AG20443 (cell line): ENCODE data around the gene FAM90A1.
"Not testable (repeated sequence)": the region's sequence is repeated elsewhere in the genome, so short reads cannot be mapped to it uniquely, and the experiment has no call there.

Experiments
- DNase-seq: peaks from one replicate; pipeline ENCODE4 v3.0.0; 2012; ENCODE audit warnings: low spot score, mixed read lengths

FAM90A1 gene

DNA sequence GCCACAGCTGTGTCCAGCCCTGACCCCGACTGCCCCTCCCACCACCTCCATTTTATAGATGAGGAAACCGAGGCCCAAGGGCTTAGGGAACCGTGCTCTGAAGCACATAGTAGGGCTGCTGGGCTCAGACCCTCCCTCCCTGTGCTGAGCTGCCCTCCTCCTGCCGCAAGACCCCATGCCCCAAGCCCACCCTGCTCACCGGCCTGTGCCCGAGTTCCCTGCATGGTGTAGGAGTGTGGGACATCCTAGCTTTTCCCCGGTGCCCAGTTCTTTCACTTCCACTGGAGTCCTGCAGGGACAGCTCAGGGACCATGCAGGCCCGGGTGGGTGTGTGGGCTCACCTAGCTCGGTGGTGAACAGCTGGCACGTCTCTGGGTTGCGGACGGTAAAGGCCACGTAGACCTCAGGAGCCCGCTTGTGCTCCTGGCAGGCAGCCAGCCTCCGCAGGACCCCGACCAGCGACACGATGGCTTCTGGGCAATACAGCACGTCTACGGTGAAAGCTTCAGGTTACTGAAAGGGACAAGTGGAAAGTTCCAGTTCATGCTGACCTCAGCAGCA lies 6.6 kb upstream of the FAM90A1 start:
- not testable (repeated sequence) for DNase-seq

DNA sequence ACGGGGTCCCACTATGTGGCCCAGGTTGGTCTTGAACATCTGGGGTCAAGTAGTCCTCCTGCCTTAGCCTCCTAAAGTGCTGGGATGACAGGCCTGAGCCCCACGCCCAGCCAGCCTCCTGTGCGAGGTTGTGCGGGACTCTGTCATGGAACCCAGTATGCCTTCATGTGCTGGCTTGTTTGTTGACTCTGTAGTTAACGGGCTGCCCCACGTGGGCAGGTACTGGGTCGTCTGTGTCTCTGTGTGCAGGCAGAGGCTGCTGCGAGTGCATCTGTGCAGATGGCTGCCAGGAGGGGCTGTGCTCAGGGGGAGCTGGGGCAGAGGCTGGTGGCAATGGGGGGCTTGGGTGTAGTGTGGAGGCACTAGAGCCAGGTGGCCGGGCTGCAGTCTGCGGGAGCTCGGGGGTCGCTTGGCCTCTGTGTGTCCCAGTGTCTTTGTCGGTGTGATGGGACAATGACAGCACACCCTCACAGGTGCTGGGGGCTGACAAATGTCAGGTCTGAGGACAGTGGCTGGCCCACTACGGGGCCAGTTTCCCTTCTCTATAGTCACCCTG lies 6.0 kb upstream of the FAM90A1 start:
- DNase-seq = not testable (repeated sequence)

DNA sequence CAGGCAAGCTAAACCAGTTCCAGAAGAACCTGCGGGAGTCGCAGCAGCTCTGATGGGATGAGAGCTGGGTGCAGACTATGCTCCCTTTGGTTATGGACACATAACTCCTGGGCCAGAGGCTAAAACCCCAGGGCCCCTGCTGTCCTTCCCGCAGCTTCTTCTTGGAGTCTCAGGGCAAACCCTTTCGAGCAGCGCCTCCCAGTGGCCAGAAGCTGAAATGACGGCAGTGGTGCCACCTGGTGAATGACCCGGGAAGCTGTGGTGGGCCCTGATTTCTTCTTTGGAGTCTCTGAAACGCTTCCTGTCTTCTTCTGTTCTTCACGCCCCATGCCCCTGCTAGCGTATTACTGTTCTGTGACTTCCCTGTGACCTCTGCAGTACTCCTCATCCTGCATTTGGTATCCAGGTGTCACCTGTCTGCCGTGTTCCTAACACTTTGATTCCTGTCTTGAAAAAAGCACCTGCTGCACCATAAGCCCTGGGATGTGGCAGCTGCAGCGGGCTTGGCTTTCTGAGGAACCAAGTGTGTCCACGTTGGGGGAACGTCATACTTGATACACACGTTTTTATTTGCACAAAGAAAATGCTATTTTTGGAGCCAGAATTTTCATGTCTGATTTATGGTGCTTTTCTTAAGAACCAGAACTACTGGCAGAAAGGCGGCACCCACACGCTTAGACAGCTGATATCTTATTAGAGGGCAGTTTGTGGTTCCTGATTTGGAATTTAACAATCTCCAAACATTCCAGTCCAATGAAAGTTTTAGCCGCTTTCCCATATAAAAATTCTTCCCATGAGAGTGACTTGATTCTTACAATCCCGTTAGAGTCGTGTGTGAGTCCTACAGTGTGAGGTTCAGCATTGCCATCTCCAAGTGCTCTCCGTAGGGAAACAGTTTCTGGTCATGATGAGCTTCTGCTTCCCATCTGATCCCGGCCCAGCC lies 4.5 kb upstream of the FAM90A1 start:
- DNase-seq = peak; percentile 59

DNA sequence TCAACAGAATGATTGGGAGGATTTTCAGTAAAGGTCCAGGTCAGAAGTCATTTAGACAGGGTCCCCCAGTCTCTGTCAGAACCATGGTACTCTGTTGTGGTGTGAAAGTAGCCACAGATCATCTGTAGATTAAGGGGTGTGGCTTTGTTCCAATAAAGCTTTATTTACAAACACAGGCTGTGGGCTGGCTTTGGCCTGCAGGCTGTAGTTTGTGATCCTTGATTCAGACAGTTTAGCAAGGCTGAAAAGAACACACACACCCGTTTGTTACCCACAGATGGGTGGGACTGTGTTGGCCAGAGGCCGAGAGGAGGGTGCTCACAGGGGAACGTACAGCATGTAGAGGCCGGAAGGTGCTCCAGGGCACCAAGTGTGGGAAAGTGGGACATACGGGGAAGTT lies 3.6 kb upstream of the FAM90A1 start:
- not testable (repeated sequence) for DNase-seq

DNA sequence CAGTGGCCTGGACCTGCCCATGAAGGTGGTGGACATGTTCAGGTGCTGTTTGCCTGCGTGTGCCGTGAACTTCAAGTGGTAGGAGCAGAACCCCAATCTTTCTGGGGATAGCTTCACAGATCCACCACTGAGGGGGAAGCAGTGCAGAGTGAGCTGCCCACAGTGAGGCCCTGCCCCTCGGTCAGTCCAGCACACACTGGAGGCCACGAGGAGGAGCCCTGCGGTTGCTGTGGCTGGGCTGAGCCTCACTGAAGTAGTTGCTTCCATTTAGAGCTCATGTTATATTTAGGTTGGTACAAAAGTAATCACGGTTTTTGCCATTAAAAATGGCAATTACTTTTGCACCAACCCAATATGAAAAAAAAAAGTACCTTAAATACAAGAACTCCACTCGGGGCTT lies 2.1 kb upstream of the FAM90A1 start:
- DNase-seq = not testable (repeated sequence)

DNA sequence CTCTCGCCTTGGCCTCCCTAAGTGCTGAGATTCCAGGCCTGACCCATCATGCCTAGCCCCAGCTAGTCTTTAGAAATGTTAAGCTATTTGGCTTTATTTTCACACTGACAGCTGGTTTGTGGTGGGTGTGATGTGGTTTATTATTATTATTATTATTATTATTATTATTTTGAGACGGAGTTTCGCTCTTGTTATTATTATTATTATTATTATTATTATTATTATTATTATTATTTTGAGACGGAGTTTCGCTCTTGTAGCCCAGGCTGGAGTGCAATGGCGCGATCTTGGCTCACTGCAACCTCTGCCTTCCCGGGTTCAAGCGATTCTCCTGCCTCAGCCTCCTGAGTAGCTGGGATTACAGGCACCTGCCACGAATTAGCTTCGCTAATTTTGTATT lies 1.2 kb upstream of the FAM90A1 start:
- not testable (repeated sequence) for DNase-seq

DNA sequence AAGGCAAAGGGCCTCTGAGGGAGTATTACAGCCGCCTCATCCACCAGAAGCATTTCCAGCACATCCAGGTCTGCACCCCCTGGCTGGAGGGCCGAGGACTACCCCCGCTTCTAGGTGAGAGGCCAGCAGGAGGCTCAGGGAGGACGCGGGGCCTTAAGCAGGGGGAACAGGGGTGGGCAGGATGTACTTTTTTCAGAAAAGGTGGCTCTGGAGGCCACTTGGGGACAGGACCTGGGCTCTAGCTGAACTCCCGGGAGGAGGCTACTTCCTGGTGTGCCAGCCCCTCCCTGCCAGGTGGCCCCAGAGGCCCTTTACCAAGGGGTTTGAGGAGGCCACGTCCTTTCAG lies 287 bp upstream of the FAM90A1 start:
- DNase-seq = not testable (repeated sequence)

DNA sequence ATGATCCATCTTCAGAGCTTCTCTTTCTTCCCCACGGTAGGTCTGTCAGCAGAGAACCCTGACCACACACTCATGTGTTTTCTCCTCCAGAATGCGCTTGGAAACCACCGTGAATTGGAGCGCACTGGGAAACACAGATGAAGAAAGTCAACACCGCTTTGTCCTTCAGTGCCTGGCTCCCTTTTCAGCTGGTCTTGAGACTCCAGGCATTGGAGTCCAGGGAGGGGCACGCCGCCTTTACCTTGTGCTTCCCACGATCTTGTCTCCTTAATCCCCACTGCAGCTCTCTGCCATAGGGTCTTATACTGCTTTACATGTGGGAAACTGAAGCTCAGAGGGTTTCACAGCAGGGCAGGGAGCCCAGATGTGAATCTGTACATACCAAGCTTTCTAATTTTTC lies 1.1 kb downstream of the FAM90A1 start:
- no peak for DNase-seq

DNA sequence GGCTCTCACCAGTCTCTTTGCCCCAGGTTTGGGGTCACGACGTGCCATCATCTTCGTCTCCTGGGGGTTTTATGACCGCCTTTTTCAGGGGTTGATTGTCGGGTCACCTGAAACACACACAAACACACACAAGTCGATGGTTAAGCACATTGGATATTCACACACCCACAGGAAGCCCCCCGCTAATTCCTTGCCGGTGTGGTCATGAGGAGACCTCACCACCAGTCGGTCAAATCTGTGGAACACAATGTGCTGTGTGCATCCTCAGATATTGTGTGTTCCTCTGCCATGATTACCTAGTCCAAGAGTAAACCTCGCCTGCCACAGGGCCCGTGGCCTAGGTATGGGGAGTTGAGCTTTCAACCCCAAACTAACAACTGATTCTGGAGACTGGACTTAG lies 2.6 kb downstream of the FAM90A1 start:
- DNase-seq = not testable (repeated sequence)

DNA sequence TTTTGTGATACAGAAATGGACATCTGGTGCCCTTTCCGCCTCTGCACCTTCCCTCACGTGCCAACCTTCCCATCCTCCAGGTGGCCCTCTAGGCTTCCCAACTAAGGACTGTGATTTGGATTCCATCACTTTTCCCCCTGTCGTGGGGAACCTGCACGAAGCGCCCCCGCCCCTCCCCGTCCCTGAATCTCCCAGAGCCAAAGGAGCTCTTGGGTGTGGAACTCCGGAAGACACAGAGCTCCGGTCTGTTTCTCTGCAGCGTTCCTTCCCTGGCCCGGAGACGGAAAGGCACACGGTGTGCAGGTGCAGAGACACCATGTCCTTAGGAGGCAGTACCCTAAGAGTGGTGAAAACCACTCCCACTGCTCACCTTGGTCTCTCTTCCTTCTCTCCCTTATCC lies 3.8 kb downstream of the FAM90A1 start:
- DNase-seq = not testable (repeated sequence)

DNA sequence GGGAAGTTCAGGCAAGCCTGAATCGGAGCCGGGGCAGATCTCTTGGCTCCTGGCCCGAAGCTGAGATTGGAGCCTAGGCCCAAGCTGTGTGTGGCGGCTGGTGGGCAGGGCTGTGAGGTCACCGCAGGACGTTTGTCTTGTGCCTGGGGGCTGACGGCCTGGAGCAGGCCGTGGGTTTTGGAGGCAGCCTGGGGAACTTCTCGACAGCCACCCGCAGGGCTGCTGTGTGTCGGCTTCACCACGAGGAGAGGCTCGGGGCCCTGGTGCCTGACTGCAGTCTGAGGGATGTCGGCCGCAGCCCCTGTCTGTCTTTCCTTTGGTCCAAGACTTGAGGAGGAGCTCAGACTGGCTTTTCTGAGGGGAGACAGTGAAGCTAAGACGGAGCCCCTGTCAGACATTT lies 5.1 kb downstream of the FAM90A1 start:
- DNase-seq = not testable (repeated sequence)

DNA sequence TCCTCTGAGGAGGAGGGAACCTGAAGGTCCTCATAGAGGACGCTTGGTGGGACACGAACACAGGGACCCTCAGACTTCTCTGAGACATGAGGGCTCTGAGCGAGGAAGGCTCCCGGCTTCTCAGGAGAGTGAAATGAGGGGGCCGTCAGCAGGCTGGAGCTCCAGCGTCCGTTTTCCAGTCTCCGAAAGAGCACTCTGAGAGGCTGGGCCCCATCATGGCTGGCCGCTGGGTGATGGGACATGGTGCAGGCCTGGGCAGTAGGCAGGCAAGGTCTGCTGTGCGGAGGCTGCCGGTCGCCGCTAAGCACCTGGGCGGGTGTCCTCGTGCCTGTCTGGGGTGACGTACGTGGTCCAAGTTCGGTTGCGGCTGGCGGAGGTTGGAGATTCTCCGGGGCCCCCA lies 5.6 kb downstream of the FAM90A1 start:
- not testable (repeated sequence) for DNase-seq

DNA sequence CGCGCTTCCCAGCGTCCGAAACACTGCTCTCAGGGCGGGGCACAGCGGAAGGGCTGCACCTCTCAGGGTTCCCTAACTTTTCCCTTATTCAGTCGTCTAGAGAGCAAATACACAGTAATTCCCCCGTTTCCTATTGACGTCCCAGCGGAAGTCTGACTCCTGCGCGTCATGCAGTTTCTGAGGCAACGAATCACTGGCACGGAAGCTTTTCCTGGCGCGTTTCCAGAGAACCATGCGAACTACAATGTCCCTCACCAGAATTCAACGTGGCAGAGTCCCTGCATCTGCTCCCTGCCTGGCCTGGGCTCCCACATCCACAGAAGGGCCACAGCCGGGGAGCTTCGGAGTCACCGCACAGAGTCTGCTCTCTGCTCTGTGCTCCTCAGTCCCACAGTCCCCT lies 6.0 kb downstream of the FAM90A1 start:
- DNase-seq = not testable (repeated sequence)

DNA sequence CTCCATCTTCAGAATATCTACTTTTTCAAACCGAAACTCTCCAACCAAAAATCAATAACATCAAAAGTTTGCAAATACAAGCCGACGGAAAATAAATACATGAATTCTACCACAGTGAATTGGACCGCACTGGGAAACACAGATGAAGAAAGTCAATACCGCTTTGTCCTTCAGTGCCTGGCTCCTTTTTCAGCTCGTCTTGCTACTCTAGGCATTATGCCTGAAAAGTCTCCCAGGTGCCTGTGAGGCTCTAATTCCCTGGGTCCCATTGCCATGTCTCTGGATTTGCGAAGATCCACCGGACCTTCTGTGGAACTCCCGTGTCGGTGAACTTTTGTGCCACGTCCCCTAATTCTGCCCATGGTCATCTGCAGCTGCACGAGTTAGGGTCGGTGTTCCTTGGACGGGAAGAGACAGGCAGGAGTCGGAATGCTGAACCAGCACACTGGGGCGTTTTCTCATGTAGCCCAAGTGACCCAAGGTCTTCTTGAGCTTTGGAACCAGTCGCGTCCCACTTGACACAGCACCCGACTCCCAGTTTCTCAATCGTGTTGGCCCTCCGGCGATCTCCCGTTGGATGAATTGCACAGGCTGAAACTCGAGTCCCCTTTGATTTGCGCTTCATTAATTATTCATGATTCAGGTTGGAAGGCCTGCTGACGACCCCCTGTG lies 8.6 kb downstream of the FAM90A1 start:
- not testable (repeated sequence) for DNase-seq

DNA sequence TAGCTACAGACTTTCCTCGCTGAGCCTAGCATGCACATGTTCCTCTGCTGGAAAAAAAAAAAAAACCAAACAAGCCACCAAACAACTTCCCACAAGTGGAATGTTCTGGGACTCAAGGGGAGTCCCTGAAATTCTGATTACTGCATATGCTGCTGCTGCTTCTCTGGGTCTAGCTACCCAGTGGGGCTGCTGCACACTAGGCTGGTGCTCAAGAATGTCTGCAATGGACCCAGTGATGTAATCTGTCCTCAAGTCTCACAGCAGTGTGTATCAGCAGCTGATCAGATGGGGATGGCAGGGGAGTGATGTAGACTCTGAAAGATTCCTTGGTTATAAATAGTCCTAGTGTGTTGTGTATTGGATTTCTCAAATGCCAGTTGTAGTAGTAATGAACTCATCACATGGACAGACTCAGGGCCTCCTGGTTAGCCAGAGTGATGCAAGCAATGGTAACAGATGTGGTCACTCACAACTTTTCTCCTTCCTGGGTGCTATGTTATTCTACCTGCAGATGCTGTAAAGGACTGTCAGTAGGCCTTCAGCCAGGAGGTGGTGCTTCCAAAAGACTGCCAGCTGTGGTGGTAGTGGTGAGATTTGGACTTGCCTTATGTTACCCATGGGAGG lies 29.6 kb downstream of the FAM90A1 start:
- peak; percentile 61 for DNase-seq

DNA sequence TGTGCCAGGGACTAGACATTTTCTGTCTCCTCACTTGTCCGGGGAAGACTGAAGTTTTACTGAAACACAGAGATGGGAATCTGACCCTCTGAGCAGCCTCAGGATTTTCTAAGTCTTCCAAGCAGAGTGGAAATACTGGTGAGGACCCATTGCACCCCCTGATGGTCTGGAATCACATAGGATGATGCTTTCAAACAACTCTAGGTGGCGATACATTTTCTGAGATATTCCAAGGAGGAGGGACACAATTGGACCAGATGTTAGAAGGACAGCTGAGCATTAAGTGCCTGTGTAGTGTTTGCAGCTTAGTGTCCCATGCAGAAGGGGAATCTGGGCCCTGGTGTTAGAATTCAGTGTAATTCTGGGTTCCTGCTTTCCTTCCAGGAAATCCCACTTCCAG lies 39.3 kb downstream of the FAM90A1 start:
- DNase-seq = not testable (repeated sequence)

DNA sequence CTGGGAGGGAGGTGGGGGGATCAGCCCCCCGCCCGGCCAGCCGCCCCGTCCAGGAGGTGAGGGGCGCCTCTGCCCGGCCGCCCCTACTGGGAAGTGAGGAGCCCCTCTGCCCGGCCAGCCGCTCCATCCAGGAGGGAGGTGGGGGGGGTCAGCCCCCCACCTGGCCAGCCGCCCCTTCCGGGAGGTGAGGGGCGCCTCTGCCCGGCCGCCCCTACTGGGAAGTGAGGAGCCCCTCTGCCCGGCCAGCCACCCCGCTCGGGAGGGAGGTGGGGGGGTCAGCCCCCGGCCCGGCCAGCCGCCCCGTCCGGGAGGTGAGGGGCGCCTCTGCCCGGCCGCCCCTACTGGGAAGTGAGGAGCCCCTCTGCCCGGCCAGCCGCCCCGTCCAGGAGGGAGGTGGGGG lies 43.2 kb downstream of the FAM90A1 start:
- DNase-seq = not testable (repeated sequence)

DNA sequence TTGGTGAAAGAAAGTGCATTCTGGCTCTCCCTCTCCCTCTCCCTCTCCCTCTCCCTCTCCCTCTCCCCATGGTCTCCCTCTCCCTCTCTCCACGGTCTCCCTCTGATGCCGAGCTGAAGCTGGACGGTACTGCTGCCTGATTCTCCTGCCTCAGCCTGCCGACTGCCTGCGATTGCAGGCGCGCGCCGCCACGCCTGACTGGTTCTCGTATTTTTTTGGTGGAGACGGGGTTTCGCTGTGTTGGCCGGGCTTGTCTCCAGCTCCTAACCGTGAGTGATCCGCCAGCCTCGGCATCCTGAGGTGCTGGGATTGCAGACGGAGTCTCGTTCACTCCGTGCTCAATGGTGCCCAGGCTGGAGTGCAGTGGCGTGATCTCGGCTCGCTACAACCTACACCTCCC lies 44.1 kb downstream of the FAM90A1 start:
- DNase-seq = not testable (repeated sequence)

DNA sequence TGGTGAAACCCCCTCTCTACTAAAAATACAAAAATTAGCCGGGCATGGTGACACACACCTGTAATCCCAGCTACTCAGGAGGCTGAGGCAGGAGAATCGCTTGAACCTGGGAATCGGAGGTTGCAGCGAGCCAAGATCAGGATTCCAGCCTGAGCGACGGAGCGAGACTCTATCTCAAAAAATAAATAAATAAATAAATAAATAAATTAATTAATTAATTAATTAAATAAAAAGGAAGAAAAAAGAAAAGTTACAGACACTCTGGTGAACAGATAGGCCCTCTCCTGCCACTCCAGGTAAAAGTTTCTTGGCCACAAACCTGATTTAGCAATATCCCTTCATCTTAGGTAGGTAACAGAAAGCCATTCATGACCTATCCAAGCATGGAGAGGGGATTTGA lies 44.5 kb downstream of the FAM90A1 start:
- DNase-seq = not testable (repeated sequence)

DNA sequence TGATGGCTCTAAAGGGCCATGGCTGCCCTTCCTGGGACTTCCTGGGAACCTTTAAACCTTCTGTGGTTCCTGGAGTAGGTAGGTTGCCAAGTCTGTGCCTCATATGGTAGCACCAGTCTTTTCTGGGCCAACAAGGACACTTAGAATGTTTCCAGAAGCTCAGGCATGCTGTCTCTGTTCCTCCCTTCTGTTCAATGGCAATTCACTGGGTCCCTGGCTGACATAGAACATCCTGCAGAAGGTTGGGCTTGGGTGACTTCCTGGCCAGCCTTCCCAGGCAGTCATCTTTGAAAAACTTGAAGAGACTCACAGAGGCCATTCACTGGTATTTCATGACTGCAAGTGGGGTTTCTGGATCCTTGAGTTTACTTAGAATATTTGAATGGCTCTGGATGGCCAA lies 46.1 kb downstream of the FAM90A1 start:
- not testable (repeated sequence) for DNase-seq

DNA sequence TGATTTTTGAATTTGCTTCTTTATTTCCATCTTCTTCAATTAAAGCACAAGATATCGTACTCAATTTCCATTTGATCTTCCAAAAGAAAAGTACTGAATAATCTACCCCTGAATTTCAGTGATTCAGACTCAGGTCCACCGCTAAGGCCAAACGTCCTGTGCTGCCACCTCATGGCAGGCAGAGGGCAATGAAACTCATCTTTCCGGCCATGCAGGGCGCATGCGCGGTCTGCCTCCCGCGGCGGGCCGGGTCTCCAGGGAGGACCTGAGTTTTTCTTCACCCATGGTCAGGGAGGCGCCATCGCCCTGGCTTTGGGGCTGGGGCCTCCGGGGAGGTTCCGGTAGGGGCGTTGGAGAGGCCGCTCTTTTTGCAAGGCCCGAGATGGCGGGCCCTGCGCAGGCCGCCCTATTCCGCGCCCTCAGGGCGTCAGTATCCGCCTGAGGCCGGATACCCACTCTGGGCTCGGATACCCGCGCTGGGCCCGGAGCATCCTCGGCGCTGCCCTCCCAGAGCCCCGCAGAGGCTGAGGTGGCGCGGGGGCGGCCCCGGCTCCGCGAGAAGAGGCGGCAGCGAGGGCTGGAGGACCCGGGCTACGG lies 47.3 kb downstream of the FAM90A1 start:
- DNase-seq = peak; percentile 70

DNA sequence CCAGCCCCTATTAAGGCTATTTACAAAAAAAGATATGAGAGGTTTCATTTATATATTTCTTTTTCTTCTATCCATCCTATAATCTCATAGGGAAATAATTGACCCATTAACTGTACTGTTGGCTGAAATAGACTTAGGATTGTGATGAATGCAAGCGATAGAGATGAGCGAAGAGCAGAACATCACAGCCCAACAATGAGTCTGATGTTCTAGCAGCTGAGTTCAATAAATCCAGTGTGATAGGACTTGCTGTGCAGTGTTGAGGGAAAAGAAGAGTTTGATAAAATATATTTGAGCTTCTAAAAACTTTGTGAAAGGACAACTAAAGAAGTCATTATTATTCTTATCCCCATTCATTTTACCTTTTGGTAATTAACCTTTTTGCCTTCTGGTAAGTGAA lies 54.5 kb downstream of the FAM90A1 start:
- not testable (repeated sequence) for DNase-seq
